HG03469 (cell line): ENCODE data around the gene RNF168.
"Not testable (repeated sequence)": the region's sequence is repeated elsewhere in the genome, so short reads cannot be mapped to it uniquely, and the experiment has no call there.

Source experiments
- ATAC-seq: cut with Tn5 transposase; IDR thresholded peaks from one replicate; pipeline ENCODE4 v1.9.1; 2021; ENCODE audit warnings: mild to moderate bottlenecking, moderate library complexity, moderate number of reproducible peaks; ENCODE audit not compliant: unreplicated experiment

The RNF168 gene

DNA sequence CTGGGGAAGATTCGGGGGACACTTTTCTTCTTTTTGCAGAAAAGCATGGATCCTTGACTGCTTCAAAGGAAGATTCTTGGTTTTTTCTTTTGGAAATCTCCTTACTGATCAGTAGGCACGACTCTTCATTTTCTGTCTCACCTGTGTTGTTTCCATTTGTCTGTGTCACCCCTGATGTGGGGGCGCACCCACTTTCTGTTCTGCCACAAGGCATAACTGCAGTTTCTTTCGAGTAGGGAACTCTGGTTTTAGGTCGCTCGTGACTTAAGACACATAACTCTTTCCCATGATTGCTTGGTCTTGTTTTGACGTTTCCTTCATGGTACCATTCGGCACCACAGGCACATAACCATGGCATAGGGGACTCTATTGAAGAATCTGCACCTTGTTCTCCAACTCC is 31.3 kb downstream of the RNF168 start:
- ATAC-seq, result no peak

DNA sequence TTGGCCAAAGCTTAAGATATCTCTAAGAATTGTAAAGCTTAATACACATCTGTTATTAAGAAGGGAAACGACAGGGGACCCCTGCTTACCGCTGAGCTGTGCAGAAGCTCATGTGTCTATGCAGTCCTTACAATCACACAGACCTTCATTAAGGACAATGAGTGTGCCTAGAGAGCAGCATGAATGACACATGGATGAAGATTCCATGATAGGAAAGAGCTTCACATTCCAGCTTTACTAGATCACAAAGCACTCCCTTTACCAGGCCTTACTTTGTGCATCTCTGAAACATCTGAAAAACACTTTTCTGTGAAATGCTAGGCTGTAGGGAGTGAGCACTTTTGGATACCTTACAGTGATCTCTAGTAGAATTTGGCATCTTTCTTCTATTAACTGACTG is 32.0 kb downstream of the RNF168 start:
- no peak for ATAC-seq

DNA sequence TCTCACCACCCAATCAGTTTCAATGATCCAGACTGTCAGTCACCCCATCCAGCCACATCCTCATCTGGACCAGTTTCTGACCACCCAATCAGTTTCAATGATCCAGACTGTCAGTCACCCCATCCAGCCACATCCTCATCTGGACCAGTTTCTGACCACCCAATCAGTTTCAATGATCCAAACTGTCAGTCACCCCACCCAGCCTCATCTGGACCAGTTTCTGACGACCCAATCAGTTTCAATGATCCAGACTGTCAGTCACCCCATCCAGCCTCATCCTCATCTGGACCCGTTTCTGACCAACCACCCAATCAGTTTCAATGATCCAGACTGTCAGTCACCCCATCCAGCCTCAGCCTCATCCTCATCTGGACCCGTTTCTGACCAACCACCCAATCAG is 33.4 kb downstream of the RNF168 start:
- not testable (repeated sequence) for ATAC-seq

DNA sequence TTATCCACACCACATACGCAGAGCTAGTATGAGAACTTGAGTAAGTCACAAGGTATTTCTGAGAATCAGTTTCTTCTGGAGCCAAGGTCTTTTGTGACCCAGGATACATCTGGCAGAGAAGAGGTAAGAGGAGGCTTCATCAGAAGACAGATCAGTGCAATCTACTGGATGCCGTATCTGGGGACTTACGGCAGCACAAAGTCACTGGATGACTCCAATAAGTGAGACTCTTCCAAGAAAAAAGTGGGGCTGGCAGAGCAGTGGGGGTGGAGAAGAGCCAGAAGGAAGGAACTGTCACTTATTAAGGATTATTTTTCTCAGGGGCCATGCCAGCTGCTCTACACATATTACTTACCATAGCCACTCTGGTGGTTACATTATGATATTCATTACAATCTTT is 39.8 kb downstream of the RNF168 start:
- ATAC-seq, result no peak

DNA sequence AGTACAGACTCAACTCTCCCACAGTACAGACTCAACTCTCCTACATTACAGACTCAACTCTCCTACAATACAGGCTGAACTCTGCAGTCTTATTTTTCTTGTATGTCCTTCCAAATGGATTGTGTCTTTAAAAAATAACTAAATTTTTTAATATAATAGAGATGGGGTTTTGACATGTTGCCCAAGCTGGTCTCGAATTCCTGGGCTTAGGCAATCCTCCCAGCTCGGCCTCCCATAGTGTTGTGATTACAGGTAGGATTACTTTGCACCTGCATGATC is 40.2 kb downstream of the RNF168 start:
- no peak for ATAC-seq

DNA sequence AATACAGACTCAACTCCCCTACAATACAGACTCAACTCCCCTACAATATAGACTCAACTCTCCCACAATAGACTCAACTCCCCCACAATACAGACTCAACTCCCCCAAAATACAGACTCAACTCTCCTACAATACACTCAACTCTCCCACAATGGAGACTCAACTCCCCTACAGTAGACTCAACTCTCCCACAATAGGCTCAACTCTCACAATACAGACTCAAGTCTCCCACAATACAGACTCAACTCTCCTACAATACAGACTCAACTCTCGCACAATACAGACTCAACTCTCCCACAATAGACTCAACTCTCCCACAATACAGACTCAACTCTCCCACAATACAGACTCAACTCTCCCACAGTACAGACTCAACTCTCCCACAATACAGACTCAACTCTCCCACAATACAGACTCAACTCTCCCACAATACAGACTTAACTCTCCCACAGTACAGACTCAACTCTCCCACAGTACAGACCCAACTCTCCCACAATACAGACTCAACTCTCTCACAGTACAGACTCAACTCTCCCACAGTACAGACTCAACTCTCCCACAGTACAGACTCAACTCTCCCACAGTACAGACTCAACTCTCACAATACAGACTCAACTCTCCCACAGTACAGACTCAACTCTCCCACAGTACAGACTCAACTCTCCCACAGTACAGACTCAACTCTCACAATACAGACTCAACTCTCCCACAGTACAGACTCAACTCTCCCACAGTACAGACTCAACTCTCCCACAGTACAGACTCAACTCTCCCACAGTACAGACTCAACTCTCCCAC is 40.7 kb downstream of the RNF168 start:
- ATAC-seq, result not testable (repeated sequence)

DNA sequence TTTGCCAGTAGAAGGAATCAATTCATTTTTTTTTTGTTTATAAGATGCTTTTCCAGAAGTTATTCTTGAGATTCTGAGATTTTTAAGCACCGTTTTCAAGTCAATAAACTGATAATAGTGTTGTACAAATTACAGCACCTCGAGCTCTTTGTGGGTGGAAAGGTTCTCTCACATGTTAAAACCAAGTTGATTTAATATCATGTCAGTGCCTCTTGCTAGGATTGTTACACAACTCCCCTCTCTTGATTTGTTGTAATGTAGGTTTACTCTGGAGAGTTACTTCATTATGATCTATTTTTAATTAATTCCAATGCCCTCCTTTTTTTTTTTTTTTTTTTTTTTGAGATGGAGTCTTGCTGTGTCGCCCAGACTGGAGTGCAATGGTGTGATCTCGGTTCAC is 45.5 kb downstream of the RNF168 start:
- no peak for ATAC-seq

DNA sequence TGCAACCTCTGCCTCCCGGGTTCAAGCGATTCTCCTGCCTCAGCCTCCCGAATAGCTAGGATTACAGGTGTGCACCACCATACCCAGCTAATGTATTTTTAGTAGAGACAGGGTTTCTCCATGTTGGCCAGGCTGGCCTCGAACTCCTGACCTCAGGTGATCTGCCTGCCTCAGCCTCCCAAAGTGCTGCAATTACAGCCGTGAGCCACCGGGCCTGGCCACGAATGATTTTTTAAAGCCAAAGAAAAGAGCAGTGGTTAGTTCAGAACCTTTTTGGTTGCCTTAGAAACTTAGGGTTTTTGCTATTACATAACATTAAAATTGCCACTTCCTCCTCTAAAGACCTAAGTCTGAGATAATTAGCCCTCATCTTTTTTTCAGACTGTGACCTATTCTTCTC is 46.1 kb downstream of the RNF168 start:
- not testable (repeated sequence) for ATAC-seq

DNA sequence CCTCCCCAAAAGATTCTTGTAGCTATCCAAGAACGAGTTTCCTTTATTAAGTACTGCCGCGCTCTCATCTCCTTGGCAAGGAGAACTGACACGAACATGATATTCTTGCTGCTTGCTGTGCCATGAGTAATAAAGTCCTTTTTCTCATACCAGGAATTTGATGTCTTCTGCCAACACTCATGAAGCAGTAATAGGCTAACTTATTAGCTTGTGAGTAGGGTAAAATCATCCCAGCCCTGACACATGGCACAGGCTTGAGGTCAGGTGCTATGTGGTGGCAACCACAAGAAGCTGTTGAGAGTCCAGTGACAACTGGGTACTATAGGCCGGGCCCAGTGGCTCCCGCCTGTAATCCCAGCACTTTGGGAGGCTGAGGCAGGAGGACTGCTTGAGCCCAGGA is 48.6 kb downstream of the RNF168 start:
- ATAC-seq, result no peak

DNA sequence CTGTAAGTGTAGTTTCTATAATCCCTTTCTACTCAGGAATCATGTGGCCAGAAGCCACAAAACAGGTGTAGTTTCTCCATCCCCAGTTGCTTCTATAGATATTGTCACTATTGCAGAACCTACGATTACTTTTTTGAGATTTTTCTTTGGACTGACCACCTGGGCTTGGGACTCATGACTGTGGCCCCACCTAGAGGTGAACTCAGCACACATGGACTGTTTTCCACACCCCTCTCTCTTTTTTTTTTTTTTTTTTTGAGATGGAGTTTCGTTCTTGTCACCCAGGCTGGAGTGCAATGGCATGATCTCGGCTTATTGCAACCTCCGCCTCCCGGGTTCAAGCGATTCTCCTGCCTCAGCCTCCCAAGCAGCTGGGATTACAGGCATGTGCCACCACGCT is 58.2 kb downstream of the RNF168 start:
- ATAC-seq, result not testable (repeated sequence)

DNA sequence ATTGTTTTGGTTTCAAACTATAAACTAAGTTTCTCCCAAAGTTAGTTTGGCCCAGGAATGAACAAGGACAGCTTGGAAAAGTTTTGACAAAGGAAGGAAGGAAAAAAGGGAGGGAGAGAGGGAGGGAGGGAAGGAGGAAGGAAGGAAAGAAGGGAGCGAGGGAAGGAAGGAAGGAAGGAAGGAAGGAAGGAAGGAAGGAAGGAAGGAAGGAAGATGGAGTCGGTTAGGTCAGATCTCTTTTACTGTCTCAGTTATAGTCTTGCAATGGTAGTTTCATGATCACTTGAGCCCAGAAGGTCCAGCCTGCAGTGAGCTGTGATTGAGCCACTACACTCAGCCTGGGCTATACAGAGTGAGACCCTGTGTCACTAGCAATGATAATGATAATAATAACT is 59.1 kb downstream of the RNF168 start:
- no peak for ATAC-seq

DNA sequence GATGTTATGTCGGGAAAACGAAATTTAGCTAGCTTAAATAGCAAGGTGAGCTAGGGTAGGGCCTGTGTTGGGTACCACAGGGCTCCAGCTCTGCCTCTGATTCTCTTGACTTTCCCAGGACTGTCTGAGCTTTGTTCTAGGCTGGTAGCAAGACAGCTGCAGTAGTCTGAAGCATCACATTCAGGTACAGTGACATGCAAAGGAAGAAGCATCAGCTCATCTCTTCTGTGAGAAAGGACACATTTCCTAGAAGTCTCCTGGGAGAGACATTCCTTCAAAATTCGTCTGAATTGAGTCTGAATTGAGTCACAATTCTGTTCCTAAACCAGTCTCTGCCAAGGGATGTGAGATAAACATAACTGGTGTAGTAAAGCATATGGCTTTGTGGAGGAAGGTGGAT is 62.9 kb downstream of the RNF168 start:
- no peak for ATAC-seq

DNA sequence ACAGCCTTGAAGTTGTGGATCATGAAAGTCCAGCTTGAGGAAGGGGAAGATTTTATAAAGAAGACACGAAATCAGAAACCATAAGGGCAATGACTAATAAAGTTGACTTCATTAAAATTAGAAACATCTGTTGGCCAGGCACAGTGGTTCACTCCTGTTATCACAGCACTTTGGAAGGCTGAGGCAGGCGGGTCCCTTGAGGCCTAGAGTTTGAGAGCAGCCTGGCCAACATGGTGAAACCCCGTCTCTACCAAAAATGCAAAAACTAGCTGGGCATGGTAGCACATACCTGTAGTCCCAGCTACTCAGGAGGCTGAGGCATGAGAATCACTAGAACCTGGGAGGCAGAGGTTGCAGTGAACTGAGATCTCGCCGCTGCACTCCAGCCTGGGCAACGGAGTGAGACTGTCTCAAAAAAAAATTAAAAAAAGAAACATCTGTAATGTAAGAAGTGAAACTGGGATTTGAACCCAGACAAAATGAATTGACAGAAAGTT is 63.5 kb downstream of the RNF168 start:
- no peak for ATAC-seq

DNA sequence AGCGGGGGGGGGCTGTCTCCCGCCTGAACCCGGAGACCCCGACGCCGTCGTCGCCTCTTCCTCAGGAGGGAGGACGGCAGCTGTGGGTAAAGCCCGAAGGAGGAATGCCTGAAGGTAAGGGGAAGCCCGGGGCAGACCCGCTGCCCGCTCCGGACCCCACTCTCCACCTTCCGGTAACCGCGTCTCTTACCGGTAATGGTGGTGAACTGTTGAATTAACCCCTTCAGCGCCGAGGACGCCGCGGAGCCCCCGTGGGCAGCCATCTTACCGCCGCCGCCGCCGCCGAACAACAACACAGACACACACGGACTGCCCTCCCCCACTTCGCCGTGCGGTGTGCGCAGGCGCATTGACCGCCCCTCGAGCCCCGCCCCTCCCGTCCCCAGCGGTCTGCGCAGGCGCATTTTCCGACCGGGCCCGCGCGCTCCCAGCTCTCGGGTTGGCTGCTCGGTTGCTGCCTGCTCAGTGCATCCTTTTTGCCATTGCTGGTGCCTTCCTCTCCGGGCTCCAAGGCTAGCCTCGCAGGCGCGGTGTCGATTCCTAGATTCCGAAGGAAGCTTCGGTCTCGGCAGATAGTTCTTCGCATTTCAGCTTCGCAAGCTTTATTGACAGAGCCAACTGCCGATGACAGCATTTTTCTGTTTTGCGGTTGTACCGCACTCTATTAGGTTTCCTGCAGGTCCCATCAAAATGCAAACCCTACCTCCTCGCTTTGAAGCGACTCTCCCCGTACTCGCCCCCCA is 71.3 kb downstream of the RNF168 start, which contains the start of gene UBXN7:
TSS of gene UBXN7 (minus strand) at position 291 of the 743 bp plus-strand sequence. CDS start at position 263, 28 bp downstream.
- peak; percentile 51 for ATAC-seq

DNA sequence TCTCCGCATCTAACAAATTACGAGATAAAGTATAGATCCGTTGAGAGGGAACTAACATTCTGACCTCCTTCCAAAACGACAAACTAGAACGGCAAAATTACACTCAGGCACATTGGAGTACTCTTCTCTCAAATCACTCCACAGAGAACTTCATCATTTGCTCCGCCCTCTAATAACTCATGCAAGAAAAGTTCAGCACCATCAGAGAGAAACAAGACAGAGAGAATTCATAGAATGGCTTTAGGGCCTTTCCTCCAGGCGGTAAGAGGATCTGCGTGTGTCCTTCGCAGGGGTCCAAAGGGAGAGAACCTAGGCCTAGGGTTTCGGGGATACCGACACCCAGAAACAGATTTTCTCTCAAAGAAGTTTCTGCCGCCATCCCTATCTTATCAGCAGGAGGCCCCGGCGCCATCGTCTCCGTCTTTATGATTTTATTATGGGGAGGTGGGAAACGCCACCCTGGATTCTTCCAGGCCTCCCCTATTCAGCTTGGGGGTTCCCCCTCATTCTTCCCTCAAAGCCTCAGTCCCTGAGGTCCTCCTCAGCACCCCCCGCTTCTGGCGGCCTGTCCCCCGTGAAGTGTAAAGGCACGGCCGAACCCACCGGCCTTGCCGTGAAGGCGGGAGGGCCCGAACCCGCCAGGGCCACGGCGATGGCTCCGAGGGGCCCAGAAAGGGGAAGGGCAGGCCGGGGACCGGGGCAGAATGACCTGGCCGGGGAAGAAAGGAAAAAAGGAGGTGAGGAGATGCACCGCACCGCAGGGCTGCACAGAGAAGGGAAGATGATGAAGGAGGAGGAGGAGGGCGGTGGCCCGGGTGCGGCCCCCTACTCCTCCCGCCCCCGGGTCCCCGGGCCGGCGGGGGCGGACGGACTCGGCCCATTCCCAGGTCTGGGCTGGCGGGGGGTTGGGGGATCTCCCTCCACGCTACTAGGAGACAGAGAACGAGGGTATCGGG is 72.1 kb downstream of the RNF168 start:
- peak; percentile 13 for ATAC-seq

DNA sequence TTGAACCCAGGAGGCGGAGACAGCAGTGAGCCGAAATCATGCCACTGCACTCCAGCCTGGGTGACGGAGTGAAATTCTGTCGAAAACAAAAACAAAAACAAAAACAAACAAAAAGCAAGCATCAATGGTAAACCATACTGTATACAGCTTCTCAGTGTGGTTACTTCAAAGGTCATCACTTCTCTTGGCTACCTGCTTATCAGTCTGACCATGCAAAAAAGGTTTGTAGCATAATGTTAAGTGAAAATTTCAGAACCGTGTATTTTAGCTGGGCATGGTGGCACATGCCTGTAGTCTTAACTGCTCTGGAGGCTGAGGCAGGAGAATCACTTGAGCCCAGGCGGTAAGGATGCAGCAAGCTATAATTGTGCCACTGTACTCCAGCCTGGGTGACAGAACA is 75.5 kb downstream of the RNF168 start:
- ATAC-seq, result no peak

DNA sequence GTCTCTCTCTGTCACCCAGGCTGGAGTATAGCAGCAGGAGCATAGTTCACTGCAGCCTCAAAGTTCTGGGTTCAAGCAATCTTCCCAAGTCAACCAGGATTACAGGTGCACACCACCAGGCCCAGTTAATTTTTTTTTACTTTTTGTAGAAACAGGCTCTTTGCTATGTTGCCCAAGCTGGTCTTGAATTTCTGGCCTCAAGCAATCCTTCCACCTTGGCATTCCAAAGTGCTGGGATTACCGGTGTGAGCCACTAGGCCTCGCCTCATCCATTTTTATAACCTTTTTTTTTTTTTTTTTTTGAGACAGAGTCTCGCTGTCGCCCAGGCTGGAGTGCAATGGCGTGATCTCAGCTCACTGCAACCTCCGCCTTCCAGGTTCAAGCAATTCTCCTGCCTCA is 79.1 kb downstream of the RNF168 start:
- ATAC-seq, result not testable (repeated sequence)

DNA sequence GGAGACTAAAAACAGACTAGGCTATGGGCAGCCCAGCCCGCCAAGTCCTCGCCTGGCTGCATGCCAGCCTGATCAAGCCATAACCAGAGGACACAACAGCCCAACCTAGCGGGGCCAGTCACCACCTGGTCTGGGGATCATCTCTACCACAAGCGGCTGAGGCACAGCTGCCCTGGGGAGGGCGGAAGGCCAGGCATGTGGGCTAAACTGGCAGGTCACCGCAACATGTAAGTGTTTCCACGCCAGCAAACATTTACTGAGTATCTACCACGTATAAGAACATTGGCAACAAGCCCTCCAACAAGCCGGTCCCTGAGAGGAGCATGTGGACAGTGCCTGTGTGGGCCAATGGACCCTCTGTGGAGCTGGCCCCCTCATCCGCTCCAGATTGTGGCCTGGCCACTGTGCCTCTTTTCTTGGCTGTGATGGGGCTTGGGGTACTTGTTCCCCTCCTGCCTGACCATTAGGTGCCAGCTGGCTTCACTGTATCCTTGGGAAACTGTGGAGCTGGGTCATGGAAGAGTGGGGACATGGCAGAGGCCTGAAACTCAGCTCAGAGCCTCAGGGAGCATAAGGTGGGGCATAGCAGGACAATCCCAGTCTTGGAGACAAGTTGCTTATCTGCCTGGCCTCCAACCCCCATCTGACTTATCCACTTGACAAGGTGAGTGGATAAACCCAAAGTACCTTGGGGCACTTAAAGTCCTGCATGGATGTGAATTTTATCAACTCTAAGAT is 80.4 kb downstream of the RNF168 start:
- ATAC-seq, result no peak

DNA sequence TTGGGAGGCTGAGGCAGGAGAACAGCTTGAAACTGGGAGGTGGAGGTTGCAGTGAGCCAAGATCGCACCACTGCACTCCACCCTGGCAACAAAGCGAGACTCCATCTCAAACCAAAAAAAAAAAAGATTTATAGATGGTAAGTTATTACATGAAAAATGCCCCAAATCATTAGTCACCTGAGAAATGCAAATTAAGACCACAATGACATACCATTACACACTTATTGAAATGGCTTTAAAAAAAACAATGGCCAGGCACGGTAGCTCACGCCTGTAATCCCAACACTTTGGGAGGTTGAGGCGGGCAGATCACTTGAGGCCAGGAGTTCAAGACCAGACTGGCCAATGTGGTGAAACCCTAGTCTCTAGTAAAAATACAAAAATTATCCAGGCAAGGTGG is 81.9 kb downstream of the RNF168 start:
- ATAC-seq, result not testable (repeated sequence)

DNA sequence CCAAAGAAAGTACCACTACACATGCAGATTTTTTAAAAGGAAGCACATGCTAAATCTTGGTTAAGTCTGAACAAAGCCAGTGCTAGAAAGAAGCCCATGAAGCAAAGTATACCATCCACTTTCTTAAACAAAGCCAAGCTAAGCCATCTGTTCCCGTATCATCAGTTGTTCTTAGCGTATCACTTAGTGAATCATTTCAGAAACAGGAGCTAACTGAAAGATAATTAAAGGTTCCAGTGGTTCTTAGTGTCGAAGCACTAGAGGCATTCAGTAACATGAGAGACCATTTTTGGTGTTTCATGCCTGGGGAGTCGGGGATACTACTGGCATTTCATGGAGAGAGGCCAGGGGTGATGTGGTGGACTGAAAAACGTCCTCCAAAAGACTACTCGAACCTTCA is 84.2 kb downstream of the RNF168 start:
- ATAC-seq, result no peak
